ENCODE measurements around the gene MYOD1. TPM values are rescaled to one million over a fixed set of nuclear protein-coding genes. Genes with fewer than 3 reads are reported as not detected.
A peak's percentile ranks its signal among the peaks of the same experiment; 100 is the strongest.

The MYOD1 gene
- total RNA-seq, 1 experiment from 2014 or later, result 0.15 TPM

GRCh38 chr11:17734418-17734911 is 15.1 kb downstream of the MYOD1 start, which contains the start of gene KCNC1:
TSS of gene KCNC1 (plus strand) at chr11:17734781. CDS start at chr11:17736003, 1,222 bp downstream.
- DNase-seq (ENCODE audit: extremely low read depth, low read depth), result no peak

GRCh38 chr11:17734986-17735817 is 15.8 kb downstream of the MYOD1 start:
- DNase-seq (ENCODE audit: extremely low read depth, low read depth), result peak; percentile 30

DNA sequence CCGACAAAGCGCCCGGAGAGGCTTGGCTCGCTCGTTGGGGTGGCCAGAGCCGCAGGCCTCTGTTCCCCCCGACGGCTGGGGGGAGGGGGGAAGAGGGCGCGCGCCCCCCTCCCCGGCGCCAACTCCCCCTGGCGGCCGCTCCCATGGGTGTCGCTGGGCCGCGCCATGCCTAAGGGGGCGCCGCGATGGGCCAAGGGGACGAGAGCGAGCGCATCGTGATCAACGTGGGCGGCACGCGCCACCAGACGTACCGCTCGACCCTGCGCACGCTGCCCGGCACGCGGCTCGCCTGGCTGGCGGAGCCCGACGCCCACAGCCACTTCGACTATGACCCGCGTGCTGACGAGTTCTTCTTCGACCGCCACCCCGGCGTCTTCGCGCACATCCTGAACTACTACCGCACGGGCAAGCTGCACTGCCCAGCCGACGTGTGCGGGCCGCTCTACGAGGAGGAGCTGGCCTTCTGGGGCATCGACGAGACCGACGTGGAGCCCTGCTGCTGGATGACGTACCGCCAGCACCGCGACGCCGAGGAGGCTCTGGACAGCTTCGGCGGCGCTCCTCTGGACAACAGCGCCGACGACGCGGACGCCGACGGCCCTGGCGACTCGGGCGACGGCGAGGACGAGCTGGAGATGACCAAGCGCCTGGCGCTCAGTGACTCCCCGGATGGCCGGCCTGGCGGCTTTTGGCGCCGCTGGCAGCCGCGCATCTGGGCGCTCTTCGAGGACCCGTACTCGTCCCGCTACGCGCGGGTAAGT is 16.6 kb downstream of the MYOD1 start:
- no peak for DNase-seq (ENCODE audit: extremely low read depth, low read depth)

DNA sequence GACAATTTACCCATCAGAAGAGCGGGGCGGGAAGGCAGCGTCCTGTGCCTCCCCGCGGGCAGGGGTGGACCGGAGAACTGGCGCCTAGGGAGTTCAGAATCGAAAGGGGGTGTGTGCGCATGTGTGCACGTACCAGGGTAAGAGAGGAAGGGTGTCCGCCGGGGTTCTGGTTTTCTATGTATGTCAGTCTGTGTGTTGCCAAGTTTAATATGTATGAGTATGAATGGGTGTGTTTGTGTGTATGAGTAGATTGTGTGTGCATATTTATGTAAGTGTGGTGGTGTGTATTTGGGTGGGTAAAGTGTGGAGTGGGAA is 17.2 kb downstream of the MYOD1 start:
- no peak for DNase-seq (ENCODE audit: extremely low read depth, low read depth)

- DNase-seq (ENCODE audit: extremely low read depth, low read depth), result no peak
Measured at GRCh38 chr11:17736930-17737817, 17.8 kb downstream of the MYOD1 start.

DNA sequence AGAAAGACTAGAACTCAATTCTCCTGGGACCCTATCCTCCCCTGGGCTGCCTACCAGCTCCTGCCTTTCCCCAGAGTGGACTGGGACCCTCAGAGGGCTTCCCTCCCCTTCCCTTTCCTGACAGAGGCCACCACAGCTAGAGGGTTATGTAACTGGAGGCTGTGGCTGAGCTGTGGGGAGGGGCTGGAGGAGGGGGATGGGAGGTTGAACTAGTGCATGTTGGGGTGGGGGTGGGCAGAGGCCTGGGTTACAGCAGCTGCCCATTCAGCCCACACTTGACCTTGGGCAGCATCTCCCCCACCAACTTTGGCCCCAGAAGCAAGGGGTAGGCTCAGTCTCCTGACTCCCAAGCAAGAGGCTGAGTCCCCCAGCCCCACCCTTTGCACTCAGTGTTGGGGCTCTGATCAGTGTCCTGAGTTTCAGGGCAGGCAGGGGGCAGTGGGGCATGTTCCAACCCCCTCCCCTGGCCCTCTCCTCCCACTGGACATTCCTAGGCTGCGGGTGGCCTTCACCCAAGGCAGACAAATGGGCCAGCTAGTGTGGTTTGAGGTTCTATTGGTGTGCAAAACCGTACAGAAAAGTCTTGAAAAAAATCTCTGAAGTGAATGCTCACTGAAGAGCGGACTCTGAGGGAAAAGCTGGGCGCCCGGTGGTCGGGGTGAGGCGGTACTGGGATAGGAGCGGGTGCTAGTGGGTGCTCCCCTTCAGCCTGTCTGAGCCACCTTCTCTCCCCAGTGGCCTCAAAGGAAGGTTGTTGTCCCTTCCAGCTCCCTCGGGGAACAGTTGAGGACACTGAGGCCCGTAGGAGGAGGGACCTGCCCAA is 19.0 kb downstream of the MYOD1 start:
- no peak for DNase-seq (ENCODE audit: extremely low read depth, low read depth)

GRCh38 chr11:17739945-17740338 is 20.6 kb downstream of the MYOD1 start:
- DNase-seq (ENCODE audit: extremely low read depth, low read depth), result no peak

GRCh38 chr11:17740649-17741235 is 21.4 kb downstream of the MYOD1 start:
- DNase-seq (ENCODE audit: extremely low read depth, low read depth), result no peak

DNA sequence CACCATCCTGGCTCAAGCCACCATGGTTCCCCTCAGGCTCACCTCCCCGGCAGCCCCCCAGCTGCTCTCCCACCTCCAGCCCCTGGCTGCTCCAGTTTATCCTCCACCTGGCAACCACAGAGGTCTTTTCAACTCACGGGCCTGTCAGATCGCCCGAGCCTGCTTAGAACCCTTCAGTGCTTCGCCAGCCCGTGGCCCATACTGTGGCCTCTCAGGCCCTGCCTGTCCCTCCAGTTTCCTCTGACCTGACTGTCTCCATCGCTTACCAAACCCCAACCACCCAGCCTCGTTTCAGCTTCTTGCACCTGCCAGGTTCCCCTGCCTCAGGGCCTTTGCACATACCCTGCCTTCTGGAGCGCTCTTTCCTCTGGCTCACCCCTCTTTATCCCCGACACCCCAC is 22.1 kb downstream of the MYOD1 start:
- DNase-seq (ENCODE audit: extremely low read depth, low read depth), result no peak

DNA sequence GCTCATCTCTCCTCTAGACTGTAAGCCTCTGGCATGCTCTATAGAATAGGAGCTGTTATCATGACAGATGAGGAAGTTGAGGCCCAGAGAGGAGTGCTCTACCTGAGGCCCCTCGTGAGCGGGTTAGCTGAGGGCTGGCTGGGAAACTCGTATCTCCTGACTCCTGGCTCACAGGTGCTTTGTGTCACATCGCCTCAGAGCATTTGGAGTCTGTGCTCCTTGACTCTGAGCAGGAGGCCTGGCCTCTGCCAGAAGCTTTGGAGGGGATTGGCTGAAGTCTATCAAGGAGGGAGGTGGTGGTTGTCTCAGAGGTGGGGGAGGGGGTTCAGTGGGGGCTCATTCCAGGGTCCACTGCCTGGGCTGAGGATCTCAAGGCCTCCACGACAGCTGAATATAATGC is 22.6 kb downstream of the MYOD1 start:
- no peak for DNase-seq (ENCODE audit: extremely low read depth, low read depth)

- DNase-seq (ENCODE audit: extremely low read depth, low read depth), result no peak
Measured at GRCh38 chr11:17743026-17743807, 23.8 kb downstream of the MYOD1 start.

- DNase-seq (ENCODE audit: extremely low read depth, low read depth), result no peak
Measured at GRCh38 chr11:17743808-17744119, 24.4 kb downstream of the MYOD1 start.

- DNase-seq (ENCODE audit: extremely low read depth, low read depth), result no peak
Measured at GRCh38 chr11:17744151-17744940, 25.0 kb downstream of the MYOD1 start.

- no peak for DNase-seq (ENCODE audit: extremely low read depth, low read depth)
Measured at GRCh38 chr11:17745023-17745772, 25.8 kb downstream of the MYOD1 start.

DNA sequence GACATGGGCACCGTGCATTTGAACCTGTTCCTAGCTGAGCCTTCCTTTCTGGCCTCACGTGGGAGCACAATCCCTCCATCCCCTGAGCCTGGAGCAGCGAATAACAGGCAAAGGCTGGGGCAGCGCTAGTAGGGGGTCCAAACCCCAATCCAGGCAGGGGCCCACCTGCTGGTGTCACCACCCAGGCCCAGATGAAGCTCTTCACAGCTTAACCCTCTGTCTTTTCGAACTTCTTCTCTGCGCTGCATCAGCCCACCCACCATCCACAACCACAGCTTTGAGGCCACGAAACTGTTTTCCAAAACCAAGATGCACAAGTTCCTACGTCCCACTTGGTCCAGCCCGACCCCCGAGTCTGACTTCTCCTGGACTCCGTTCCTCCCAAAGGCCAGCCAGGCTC is 26.7 kb downstream of the MYOD1 start:
- no peak for DNase-seq (ENCODE audit: extremely low read depth, low read depth)

DNA sequence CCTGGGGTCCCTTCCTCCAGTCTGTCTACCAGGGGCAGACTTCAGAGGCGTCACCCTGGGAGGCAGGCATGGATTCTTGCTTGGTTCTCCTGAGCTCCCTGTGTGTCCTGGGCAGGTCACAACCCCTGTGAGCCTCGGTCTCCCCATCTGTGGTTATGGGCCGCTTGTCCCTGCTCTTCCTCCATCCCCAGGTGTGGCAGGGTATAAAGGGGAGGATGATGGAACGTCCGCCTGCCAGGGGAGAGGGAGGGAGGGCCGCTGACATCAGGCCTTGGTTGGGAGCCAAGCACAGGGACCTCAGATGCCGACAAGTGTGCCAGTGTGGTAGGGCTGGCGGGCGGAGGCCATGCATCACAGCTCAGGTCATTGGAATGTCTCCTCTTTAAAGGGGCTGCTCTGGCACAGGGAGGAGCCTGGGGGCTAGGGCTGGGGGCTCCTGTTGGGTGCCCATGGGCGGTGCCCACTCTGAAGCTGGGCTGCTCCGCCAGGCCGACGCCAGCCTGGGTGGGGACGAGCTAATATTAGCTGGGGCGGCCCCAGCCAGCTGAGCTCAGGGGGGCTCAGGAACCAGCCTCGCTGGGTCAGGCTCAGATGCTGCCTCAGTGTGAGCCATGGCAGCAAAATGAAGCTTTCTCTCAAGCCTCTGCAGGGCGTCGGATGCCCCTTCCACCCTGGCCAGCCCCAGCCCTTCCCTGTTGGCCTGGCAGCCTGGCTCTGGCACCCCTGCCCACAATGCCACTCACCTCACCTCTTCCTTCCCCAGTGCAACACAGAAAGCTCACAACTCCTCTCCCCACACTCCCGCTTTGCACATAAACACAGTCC is 28.0 kb downstream of the MYOD1 start:
- no peak for DNase-seq (ENCODE audit: extremely low read depth, low read depth)

GRCh38 chr11:17748044-17748443 is 28.7 kb downstream of the MYOD1 start:
- DNase-seq (ENCODE audit: extremely low read depth, low read depth), result no peak

Data from NCI-H460 (cell line).